HG03095 (cell line): ENCODE measurements around the gene SPCS2.
"Not testable (repeated sequence)": the region's sequence is repeated elsewhere in the genome, so short reads cannot be mapped to it uniquely, and the experiment has no call there.

Source experiments
- ATAC-seq: cut with Tn5 transposase; IDR thresholded peaks from one replicate; pipeline ENCODE4 v1.9.1; 2021; ENCODE audit warnings: moderate library complexity; ENCODE audit not compliant: unreplicated experiment

Gene SPCS2

GRCh38 chr11:75000975-75001354 lies 51.9 kb downstream of the SPCS2 start:
- ATAC-seq: no peak

- no peak for ATAC-seq
Observed at GRCh38 chr11:75001686-75002085, 52.6 kb downstream of the SPCS2 start.

- no peak for ATAC-seq
Observed at GRCh38 chr11:75002516-75002915, 53.5 kb downstream of the SPCS2 start.

- no peak for ATAC-seq
Observed at GRCh38 chr11:75004215-75004614, 55.1 kb downstream of the SPCS2 start.

- ATAC-seq: no peak
Observed at GRCh38 chr11:75011357-75011756, 62.3 kb downstream of the SPCS2 start.

- no peak for ATAC-seq
Observed at GRCh38 chr11:75011872-75012271, 62.8 kb downstream of the SPCS2 start.

GRCh38 chr11:75013051-75013450 lies 64.0 kb downstream of the SPCS2 start:
- ATAC-seq: no peak

- ATAC-seq: no peak
Observed at GRCh38 chr11:75014129-75014528, 65.1 kb downstream of the SPCS2 start.

GRCh38 chr11:75019200-75019599 lies 70.1 kb downstream of the SPCS2 start:
- not testable (repeated sequence) for ATAC-seq

GRCh38 chr11:75020328-75020727 lies 71.3 kb downstream of the SPCS2 start:
- not testable (repeated sequence) for ATAC-seq

GRCh38 chr11:75022296-75022695 lies 73.2 kb downstream of the SPCS2 start:
- peak; percentile 42 for ATAC-seq

GRCh38 chr11:75022759-75023396 lies 73.8 kb downstream of the SPCS2 start:
- ATAC-seq: peak; percentile 48

- ATAC-seq: no peak
Observed at GRCh38 chr11:75023446-75024067, 74.5 kb downstream of the SPCS2 start.

- ATAC-seq: no peak
Observed at GRCh38 chr11:75024068-75024449, 75.0 kb downstream of the SPCS2 start.

- no peak for ATAC-seq
Observed at GRCh38 chr11:75024764-75025211, 75.7 kb downstream of the SPCS2 start.

- ATAC-seq: no peak
Observed at GRCh38 chr11:75025561-75025960, 76.5 kb downstream of the SPCS2 start.

GRCh38 chr11:75028321-75028720 lies 79.3 kb downstream of the SPCS2 start:
- no peak for ATAC-seq
